ENCODE data around the gene PTTG2. TPM values are rescaled to one million over a fixed set of nuclear protein-coding genes. Genes with fewer than 3 reads are reported as not detected.

Gene PTTG2
- total and polyA plus RNA-seq, 2 of the 13 experiments (the other 11 are each of a cell fraction or from before 2014, with no cell fraction given), result not detected

DNA sequence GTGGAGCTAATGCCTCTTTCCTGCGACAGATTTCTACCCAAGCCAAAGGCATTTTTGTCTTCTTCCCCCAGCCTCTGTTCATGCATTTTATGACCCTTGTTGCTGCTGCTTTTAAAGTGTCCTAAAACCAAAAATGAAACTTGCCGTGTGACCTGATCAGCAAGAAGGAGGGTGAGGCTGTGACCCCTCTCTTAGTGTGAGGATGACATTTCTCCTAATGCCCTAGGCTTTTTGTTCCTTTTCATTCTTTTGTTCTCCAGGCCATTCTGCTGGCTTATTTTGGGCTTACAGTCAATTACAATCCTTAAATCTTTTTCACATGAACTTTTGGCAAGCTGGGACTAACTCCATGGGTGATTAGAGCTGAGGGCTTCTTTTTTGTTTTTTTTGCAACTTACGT lies 34.4 kb downstream of the PTTG2 start:
- intact Hi-C loops (cut with micrococcal nuclease; ENCODE audit: unreplicated experiment), result no loop called here
- H3K4me3 ChIP-seq (replicated peaks in 1 of 3; ENCODE audit: insufficient read depth in 1 of 3, low read depth in 2 of 3, low read length in 3 of 3), result no peak overlapping the region
- 65% methylated on average over 3 of the region's 3 CpGs for WGBS (ENCODE audit: low lambda C conversion rate)
- no peak for TF ChIP-seq CC2D1A (CRISPR knock-in tag; IDR thresholded peaks at IDR 0.05)
- TF ChIP-seq TSC22D2 (CRISPR knock-in tag; IDR thresholded peaks at IDR 0.05; ENCODE audit: borderline replicate concordance), result no peak
- TF ChIP-seq NFRKB (IDR thresholded peaks at IDR 0.05), result no peak
- TF ChIP-seq, protein P1, sequence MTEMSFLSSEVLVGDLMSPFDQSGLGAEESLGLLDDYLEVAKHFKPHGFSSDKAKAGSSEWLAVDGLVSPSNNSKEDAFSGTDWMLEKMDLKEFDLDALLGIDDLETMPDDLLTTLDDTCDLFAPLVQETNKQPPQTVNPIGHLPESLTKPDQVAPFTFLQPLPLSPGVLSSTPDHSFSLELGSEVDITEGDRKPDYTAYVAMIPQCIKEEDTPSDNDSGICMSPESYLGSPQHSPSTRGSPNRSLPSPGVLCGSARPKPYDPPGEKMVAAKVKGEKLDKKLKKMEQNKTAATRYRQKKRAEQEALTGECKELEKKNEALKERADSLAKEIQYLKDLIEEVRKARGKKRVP (CRISPR knock-in tag; IDR thresholded peaks at IDR 0.05), result no peak
- no peak for TF ChIP-seq PRMT3 (CRISPR knock-in tag; IDR thresholded peaks at IDR 0.05; ENCODE audit: borderline replicate concordance, low read depth)
- TF ChIP-seq ELF3 (CRISPR knock-in tag; IDR thresholded peaks at IDR 0.05), result no peak
- TF ChIP-seq ZNF616 (CRISPR knock-in tag; IDR thresholded peaks at IDR 0.05; ENCODE audit: low read depth), result no peak
- TF ChIP-seq SPEN (CRISPR knock-in tag; IDR thresholded peaks at IDR 0.05; ENCODE audit: low read depth), result no peak
- no peak for TF ChIP-seq ATRX (CRISPR knock-in tag; IDR thresholded peaks at IDR 0.05; ENCODE audit: borderline replicate concordance)
- TF ChIP-seq KDM3A (CRISPR knock-in tag; IDR thresholded peaks at IDR 0.05; ENCODE audit: low read depth), result no peak
- TF ChIP-seq JUND (CRISPR knock-in tag; IDR thresholded peaks at IDR 0.05), result no peak
- no peak for TF ChIP-seq SUZ12 (IDR thresholded peaks at IDR 0.05; ENCODE audit: low read depth, low read length)
- TF ChIP-seq, protein P2, sequence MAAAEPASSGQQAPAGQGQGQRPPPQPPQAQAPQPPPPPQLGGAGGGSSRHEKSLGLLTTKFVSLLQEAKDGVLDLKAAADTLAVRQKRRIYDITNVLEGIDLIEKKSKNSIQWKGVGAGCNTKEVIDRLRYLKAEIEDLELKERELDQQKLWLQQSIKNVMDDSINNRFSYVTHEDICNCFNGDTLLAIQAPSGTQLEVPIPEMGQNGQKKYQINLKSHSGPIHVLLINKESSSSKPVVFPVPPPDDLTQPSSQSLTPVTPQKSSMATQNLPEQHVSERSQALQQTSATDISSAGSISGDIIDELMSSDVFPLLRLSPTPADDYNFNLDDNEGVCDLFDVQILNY (CRISPR knock-in tag; conservative IDR thresholded peaks at IDR 0.05), result no peak
- TF ChIP-seq HNF4A (CRISPR knock-in tag; IDR thresholded peaks at IDR 0.05), result no peak
- TF ChIP-seq, protein P3, sequence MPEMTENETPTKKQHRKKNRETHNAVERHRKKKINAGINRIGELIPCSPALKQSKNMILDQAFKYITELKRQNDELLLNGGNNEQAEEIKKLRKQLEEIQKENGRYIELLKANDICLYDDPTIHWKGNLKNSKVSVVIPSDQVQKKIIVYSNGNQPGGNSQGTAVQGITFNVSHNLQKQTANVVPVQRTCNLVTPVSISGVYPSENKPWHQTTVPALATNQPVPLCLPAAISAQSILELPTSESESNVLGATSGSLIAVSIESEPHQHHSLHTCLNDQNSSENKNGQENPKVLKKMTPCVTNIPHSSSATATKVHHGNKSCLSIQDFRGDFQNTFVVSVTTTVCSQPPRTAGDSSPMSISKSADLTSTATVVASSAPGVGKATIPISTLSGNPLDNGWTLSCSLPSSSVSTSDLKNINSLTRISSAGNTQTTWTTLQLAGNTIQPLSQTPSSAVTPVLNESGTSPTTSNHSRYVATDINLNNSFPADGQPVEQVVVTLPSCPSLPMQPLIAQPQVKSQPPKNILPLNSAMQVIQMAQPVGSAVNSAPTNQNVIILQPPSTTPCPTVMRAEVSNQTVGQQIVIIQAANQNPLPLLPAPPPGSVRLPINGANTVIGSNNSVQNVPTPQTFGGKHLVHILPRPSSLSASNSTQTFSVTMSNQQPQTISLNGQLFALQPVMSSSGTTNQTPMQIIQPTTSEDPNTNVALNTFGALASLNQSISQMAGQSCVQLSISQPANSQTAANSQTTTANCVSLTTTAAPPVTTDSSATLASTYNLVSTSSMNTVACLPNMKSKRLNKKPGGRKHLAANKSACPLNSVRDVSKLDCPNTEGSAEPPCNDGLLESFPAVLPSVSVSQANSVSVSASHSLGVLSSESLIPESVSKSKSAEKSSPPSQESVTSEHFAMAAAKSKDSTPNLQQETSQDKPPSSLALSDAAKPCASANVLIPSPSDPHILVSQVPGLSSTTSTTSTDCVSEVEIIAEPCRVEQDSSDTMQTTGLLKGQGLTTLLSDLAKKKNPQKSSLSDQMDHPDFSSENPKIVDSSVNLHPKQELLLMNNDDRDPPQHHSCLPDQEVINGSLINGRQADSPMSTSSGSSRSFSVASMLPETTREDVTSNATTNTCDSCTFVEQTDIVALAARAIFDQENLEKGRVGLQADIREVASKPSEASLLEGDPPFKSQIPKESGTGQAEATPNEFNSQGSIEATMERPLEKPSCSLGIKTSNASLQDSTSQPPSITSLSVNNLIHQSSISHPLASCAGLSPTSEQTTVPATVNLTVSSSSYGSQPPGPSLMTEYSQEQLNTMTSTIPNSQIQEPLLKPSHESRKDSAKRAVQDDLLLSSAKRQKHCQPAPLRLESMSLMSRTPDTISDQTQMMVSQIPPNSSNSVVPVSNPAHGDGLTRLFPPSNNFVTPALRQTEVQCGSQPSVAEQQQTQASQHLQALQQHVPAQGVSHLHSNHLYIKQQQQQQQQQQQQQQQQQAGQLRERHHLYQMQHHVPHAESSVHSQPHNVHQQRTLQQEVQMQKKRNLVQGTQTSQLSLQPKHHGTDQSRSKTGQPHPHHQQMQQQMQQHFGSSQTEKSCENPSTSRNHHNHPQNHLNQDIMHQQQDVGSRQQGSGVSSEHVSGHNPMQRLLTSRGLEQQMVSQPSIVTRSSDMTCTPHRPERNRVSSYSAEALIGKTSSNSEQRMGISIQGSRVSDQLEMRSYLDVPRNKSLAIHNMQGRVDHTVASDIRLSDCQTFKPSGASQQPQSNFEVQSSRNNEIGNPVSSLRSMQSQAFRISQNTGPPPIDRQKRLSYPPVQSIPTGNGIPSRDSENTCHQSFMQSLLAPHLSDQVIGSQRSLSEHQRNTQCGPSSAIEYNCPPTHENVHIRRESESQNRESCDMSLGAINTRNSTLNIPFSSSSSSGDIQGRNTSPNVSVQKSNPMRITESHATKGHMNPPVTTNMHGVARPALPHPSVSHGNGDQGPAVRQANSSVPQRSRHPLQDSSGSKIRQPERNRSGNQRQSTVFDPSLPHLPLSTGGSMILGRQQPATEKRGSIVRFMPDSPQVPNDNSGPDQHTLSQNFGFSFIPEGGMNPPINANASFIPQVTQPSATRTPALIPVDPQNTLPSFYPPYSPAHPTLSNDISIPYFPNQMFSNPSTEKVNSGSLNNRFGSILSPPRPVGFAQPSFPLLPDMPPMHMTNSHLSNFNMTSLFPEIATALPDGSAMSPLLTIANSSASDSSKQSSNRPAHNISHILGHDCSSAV (CRISPR knock-in tag; IDR thresholded peaks at IDR 0.05; ENCODE audit: borderline replicate concordance), result no peak
- TF ChIP-seq DR1 (CRISPR knock-in tag; IDR thresholded peaks at IDR 0.05), result no peak

More for the DNA sequence above, 34.4 kb downstream of the PTTG2 start:
- no TSS peak for BruUV-seq (replicated peaks)
- H4K20me1 ChIP-seq (ENCODE audit: insufficient read depth, low read length), result no peaks in the 10 kb centered on the region
- H3K4me2 ChIP-seq (ENCODE audit: low read depth, low read length), result no peak overlapping the region
- H3K79me2 ChIP-seq (ENCODE audit: insufficient read depth, low read length), result peaks cover 2% of the 10 kb centered on the region
- H2AFZ ChIP-seq (ENCODE audit: low read length), result no peak overlapping the region
- H3K4me1 ChIP-seq (ENCODE audit: insufficient read depth, low read length), result peaks cover 32% of the 10 kb centered on the region
- H3K9ac ChIP-seq (ENCODE audit: insufficient read depth, low read depth, low read length), result no peak overlapping the region
- H3K27me3 ChIP-seq (ENCODE audit: control insufficient read depth in 1 of 2, insufficient read depth in 2 of 2, low read length in 2 of 2), result no peaks in the 10 kb centered on the region
- ATAC-seq (no peak), FAIRE-seq (no peak), DNase-seq (ENCODE audit: low spot score) (no peak)
- in situ Hi-C loops (cut with HindIII; ENCODE audit: extremely low pct_ligation_motif_present, low pct_unique_long_range_greater_than_20kb), result no loop called here
- no peaks in the 10 kb centered on the region for H3K9me3 ChIP-seq (ENCODE audit: low read length)
- POLR2A ChIA-PET, result no interaction called here
- H3K27ac ChIP-seq (ENCODE audit: extremely low read length, insufficient read depth, low read length), result no peak overlapping the region
- CTCF ChIA-PET (ENCODE audit: low intra/inter-chr PET ratio, low total read pairs), result no interaction called here
- H3K36me3 ChIP-seq (replicated peaks in 1 of 2; ENCODE audit: control insufficient read depth in 1 of 2, insufficient read depth in 2 of 2, low read length in 2 of 2), result no peaks in the 10 kb centered on the region

All from HepG2 (cell line).